ENCODE results near the gene CFTR. TPM values are rescaled to one million over a fixed set of nuclear protein-coding genes. Genes with fewer than 3 reads are reported as not detected.

The CFTR gene
- polyA plus RNA-seq, 2 of the 4 experiments (the other 2 are of a cell fraction): 0.13 to 0.31 TPM

DNA sequence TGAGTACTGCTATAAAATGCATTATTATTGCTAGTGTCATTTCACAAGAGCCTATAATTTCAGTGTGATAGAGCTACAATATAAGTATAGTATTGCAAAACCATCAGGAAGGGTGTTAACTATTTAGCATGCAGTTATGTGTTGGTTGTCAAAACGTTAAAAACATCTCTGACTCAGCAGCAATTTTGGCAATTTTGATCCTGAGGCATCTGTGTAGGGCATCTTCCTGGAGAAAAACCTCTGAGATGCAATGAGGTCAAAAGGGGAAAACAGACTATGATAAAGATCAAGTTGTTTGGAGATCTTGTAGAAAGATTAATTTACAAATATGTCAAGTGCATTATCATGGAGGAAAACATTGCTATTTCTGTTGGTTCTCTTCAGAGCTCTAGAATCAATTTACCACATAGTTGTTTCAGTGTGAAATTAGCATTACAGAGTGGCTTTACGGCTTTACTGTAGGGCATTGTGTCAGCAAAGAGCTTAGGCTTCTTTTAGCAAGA lies 5.3 kb downstream of the CFTR start:
- H3K4me1 ChIP-seq: peaks cover 14% of the 10 kb centered on the region; the same call in 2 of the 3 replicates
- no peak overlapping the region for H3K4me3 ChIP-seq
- ChIA-PET POLR2A (no interaction called here), CTCF (interaction anchor here (1.1 to 1.6 kb wide), 2 partner anchors 9 to 230 kb away, joined by 3 to 10 read pairs; no protein-coding TSS in a partner anchor)
- H3K4me2 ChIP-seq: no peak overlapping the region
- WGBS (ENCODE audit: missing lambda C conversion rate): 48% methylated on average over 2 of the region's 2 CpGs
- H3K27ac ChIP-seq: no peak overlapping the region
- ATAC-seq (no peak), FAIRE-seq (peak; percentile 61), DNase-seq (ENCODE audit: low read depth in 1 of 2, low spot score in 1 of 2) (no peak)
- no peaks in the 10 kb centered on the region for H3K9me3 ChIP-seq
- TF ChIP-seq RARB (CRISPR knock-in tag; IDR thresholded peaks at IDR 0.05) (no peak), FOSB (CRISPR knock-in tag; IDR thresholded peaks at IDR 0.05) (no peak), MYC (IDR thresholded peaks at IDR 0.05; ENCODE audit: borderline replicate concordance, low read length) (no peak), CBX2 (IDR thresholded peaks at IDR 0.05; ENCODE audit: borderline replicate concordance, low read depth) (no peak), SMC3 (IDR thresholded peaks at IDR 0.05) (no peak), GATA3 (IDR thresholded peaks at IDR 0.05; ENCODE audit: borderline replicate concordance) (no peak), ZC3H11A (IDR thresholded peaks at IDR 0.05) (no peak), NR3C1 (IDR thresholded peaks at IDR 0.05) (no peak), NFE2L2 (conservative IDR thresholded peaks at IDR 0.05; ENCODE audit: low read length) (no peak), RFX5 (IDR thresholded peaks at IDR 0.05) (no peak)
- TF ChIP-seq, protein P1, sequence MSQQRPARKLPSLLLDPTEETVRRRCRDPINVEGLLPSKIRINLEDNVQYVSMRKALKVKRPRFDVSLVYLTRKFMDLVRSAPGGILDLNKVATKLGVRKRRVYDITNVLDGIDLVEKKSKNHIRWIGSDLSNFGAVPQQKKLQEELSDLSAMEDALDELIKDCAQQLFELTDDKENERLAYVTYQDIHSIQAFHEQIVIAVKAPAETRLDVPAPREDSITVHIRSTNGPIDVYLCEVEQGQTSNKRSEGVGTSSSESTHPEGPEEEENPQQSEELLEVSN (IDR thresholded peaks at IDR 0.05; ENCODE audit: borderline replicate concordance, low read depth): no peak
- TF ChIP-seq, protein P2, sequence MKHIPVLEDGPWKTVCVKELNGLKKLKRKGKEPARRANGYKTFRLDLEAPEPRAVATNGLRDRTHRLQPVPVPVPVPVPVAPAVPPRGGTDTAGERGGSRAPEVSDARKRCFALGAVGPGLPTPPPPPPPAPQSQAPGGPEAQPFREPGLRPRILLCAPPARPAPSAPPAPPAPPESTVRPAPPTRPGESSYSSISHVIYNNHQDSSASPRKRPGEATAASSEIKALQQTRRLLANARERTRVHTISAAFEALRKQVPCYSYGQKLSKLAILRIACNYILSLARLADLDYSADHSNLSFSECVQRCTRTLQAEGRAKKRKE (CRISPR knock-in tag; IDR thresholded peaks at IDR 0.05; ENCODE audit: low read depth): no peak
- TF ChIP-seq, protein P3, sequence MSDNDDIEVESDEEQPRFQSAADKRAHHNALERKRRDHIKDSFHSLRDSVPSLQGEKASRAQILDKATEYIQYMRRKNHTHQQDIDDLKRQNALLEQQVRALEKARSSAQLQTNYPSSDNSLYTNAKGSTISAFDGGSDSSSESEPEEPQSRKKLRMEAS (IDR thresholded peaks at IDR 0.05): no peak

DNA sequence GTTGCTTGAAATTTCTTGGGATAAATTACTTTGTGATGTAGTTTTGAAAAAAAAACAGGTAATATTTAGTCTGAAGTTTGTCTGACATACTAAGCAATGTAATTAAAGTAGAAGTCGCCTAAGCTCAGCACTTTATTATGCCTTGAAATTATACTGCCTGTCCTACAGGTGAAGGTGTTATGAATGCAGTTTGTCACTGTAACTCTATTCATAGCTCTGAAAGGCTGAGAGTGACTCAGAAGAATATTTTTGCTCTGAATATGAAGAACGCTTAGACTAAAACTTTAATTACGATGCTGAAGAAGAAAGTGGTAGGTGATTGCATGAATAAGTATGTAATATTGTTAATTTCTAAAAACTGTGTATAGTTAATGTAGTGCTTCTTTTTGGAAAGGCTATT lies 9.2 kb downstream of the CFTR start:
- DNase-seq (ENCODE audit: low read depth in 1 of 2, low spot score in 1 of 2) (no peak), FAIRE-seq (no peak), ATAC-seq (no peak)
- H3K27ac ChIP-seq: no peak overlapping the region
- H3K4me1 ChIP-seq: peaks cover 16% of the 10 kb centered on the region; the same call in 2 of the 3 replicates
- whole genome bisulfite sequencing (ENCODE audit: missing lambda C conversion rate): 83% methylated on average over 3 of the region's 3 CpGs
- ChIA-PET CTCF (no interaction called here), POLR2A (no interaction called here)
- H3K4me3 ChIP-seq: no peak overlapping the region
- no peak overlapping the region for H3K4me2 ChIP-seq
- H3K9me3 ChIP-seq: no peaks in the 10 kb centered on the region
- TF ChIP-seq ZNF302 (CRISPR knock-in tag; IDR thresholded peaks at IDR 0.05) (no peak), POLR2A (IDR thresholded peaks at IDR 0.05; ENCODE audit: low read length) (no peak), HOXB13 (CRISPR knock-in tag; IDR thresholded peaks at IDR 0.05; ENCODE audit: low read depth) (no peak), JUN (IDR thresholded peaks at IDR 0.05) (no peak), NR3C1 (IDR thresholded peaks at IDR 0.05) (no peak), JUNB (IDR thresholded peaks at IDR 0.05) (no peak), NFE2L2 (conservative IDR thresholded peaks at IDR 0.05; ENCODE audit: low read length) (no peak), RFX5 (IDR thresholded peaks at IDR 0.05) (no peak), FOSL2 (IDR thresholded peaks at IDR 0.05) (no peak), FOSL2 (CRISPR knock-in tag; IDR thresholded peaks at IDR 0.05) (no peak), EP300 (IDR thresholded peaks at IDR 0.05) (no peak), HOXA7 (CRISPR knock-in tag; IDR thresholded peaks at IDR 0.05) (no peak)
- TF ChIP-seq, protein P2 (CRISPR knock-in tag; IDR thresholded peaks at IDR 0.05; ENCODE audit: low read depth): no peak

DNA sequence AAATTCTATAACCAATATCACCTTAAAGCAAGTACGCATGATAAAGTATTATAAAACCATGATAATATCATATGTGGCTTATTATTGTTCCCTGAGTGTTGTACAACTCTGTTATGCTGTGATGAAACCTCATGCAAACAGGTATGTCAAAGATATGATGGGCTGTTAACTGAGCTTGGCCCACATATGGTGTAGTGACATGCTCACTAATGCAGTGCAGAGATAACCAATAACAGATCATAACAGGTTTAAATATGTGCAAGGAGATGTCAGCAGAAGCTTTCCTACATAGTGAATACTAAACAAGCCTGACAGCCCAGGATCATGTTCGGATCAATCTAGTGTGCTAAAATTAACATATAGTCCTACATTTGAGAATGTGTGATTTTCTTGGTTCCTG lies 9.6 kb downstream of the CFTR start:
- TF ChIP-seq CBX8 (IDR thresholded peaks at IDR 0.05) (no peak), CHD4 (IDR thresholded peaks at IDR 0.05; ENCODE audit: borderline replicate concordance) (no peak), CHD2 (IDR thresholded peaks at IDR 0.05; ENCODE audit: low read length, partially characterized antibody) (no peak), FOXS1 (CRISPR knock-in tag; IDR thresholded peaks at IDR 0.05) (no peak), NFE2L2 (conservative IDR thresholded peaks at IDR 0.05; ENCODE audit: low read length) (no peak), CBX2 (IDR thresholded peaks at IDR 0.05; ENCODE audit: borderline replicate concordance, low read depth) (no peak), ZNF302 (CRISPR knock-in tag; IDR thresholded peaks at IDR 0.05) (no peak), FOSB (CRISPR knock-in tag; IDR thresholded peaks at IDR 0.05) (no peak), HEYL (CRISPR knock-in tag; IDR thresholded peaks at IDR 0.05) (no peak), RARB (CRISPR knock-in tag; IDR thresholded peaks at IDR 0.05) (no peak), HOXA7 (CRISPR knock-in tag; IDR thresholded peaks at IDR 0.05) (no peak), RNF2 (IDR thresholded peaks at IDR 0.05; ENCODE audit: borderline replicate concordance, low read depth) (no peak)
- Histone ChIP-seq H3K4me3 (no peak overlapping the region), H3K4me1 (peaks cover 17% of the 10 kb centered on the region; the same call in 2 of the 3 replicates), H3K27ac (0 out of 6 replicates have a peak overlapping the region, but pooled peaks of 1 of the 2 experiments have one; percentile 9), H3K9me3 (no peaks in the 10 kb centered on the region), H3K4me2 (peak overlapping the region; percentile 7; the same call in 2 of the 3 replicates)
- DNase-seq (ENCODE audit: low read depth in 1 of 2, low spot score in 1 of 2): no peak
- no peak for FAIRE-seq
- ChIA-PET CTCF (no interaction called here), POLR2A (no interaction called here)
- ATAC-seq: no peak
- 92% methylated on average over 2 of the region's 2 CpGs for WGBS (ENCODE audit: missing lambda C conversion rate)
